Mesothelial cell of epicardium (in vitro differentiated cells): ENCODE measurements around the gene MRPL2. TPM values are rescaled to one million over a fixed set of nuclear protein-coding genes. Genes with fewer than 3 reads are reported as not detected.
A peak's percentile ranks its signal among the peaks of the same experiment; 100 is the strongest.

Experiments used
- DNase-seq, 2 experiments: peaks; one replicate each; pipeline ENCODE4 v3.0.0; 2021; ENCODE audit warnings: low spot score in 2 of 2; ENCODE audit not compliant: unreplicated experiment in 2 of 2
- H3K27ac Mint-ChIP-seq: 2 replicates; pipeline ENCODE4 v1.8.0; 2021; ENCODE audit warnings: mixed read lengths
- H3K27me3 Mint-ChIP-seq: 2 replicates; pipeline ENCODE4 v1.8.0; 2021; ENCODE audit warnings: low read depth, mixed read lengths
- H3K36me3 Mint-ChIP-seq: 2 replicates; pipeline ENCODE4 v1.8.0; 2021; ENCODE audit warnings: mixed read lengths
- H3K4me1 Mint-ChIP-seq: 2 replicates; pipeline ENCODE4 v1.8.0; 2021; ENCODE audit warnings: mixed read lengths
- H3K4me3 Mint-ChIP-seq: 2 replicates; pipeline ENCODE4 v1.8.0; 2021; ENCODE audit warnings: mild to moderate bottlenecking, moderate library complexity, mixed read lengths
- H3K9me3 Mint-ChIP-seq: 2 replicates; pipeline ENCODE4 v1.8.0; 2021; ENCODE audit warnings: mixed read lengths
- total RNA-seq: library from RNA; stranded (reverse); gene quantifications from 3 replicates; pipeline ENCODE4 v1.2.1, GENCODE V29; 2021
- TF ChIP-seq, protein P1 (sequence below): fragments of 200-600 bp; sonication (generic); IDR thresholded peaks from one replicate; pipeline ENCODE4 v1.5.0; 2021; ENCODE audit warnings: antibody characterized with exemption; ENCODE audit not compliant: unreplicated experiment

Gene MRPL2
- total RNA-seq, 1 donor from 2014 or later = 54.9 TPM

DNA sequence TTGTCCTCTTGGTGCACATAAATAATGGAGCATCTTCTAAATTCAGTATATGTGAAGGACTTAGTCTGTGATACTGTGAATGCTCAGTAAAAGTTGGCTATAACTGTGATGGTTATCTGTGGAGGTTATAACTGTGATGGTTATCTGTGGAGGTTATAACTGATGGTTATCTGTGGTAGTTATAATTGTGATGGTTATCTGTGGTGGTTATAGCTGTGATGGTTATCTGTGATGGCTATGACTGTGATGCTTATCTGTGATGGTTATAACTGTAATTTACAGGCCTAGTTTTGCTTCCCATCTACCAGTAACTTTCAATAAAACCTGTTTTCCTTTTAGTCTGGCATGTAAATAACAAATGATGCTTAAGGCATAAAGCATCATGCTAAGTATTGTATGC is 33.4 kb upstream of the MRPL2 start:
- no peaks in the 10 kb centered on the region for H3K9me3 Mint-ChIP-seq
- H3K4me3 Mint-ChIP-seq = no peak overlapping the region
- peak overlapping the region; percentile 70 for H3K27ac Mint-ChIP-seq
- no peaks in the 10 kb centered on the region for H3K27me3 Mint-ChIP-seq
- DNase-seq = no peak
- H3K4me1 Mint-ChIP-seq = peaks cover 77% of the 10 kb centered on the region
- H3K36me3 Mint-ChIP-seq = peaks cover 2% of the 10 kb centered on the region
- TF ChIP-seq, protein P1, sequence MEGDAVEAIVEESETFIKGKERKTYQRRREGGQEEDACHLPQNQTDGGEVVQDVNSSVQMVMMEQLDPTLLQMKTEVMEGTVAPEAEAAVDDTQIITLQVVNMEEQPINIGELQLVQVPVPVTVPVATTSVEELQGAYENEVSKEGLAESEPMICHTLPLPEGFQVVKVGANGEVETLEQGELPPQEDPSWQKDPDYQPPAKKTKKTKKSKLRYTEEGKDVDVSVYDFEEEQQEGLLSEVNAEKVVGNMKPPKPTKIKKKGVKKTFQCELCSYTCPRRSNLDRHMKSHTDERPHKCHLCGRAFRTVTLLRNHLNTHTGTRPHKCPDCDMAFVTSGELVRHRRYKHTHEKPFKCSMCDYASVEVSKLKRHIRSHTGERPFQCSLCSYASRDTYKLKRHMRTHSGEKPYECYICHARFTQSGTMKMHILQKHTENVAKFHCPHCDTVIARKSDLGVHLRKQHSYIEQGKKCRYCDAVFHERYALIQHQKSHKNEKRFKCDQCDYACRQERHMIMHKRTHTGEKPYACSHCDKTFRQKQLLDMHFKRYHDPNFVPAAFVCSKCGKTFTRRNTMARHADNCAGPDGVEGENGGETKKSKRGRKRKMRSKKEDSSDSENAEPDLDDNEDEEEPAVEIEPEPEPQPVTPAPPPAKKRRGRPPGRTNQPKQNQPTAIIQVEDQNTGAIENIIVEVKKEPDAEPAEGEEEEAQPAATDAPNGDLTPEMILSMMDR = no peak

- no peaks in the 10 kb centered on the region for H3K9me3 Mint-ChIP-seq
- H3K36me3 Mint-ChIP-seq = peaks cover 2% of the 10 kb centered on the region
- no peak overlapping the region for H3K4me3 Mint-ChIP-seq
- TF ChIP-seq, protein P1 = no peak
- peaks cover 66% of the 10 kb centered on the region for H3K4me1 Mint-ChIP-seq
- peak overlapping the region; percentile 98 for H3K27ac Mint-ChIP-seq
- no peak for DNase-seq
- H3K27me3 Mint-ChIP-seq = no peaks in the 10 kb centered on the region
Observed at GRCh38 chr6:43091436-43091991, 32.3 kb upstream of the MRPL2 start.

DNA sequence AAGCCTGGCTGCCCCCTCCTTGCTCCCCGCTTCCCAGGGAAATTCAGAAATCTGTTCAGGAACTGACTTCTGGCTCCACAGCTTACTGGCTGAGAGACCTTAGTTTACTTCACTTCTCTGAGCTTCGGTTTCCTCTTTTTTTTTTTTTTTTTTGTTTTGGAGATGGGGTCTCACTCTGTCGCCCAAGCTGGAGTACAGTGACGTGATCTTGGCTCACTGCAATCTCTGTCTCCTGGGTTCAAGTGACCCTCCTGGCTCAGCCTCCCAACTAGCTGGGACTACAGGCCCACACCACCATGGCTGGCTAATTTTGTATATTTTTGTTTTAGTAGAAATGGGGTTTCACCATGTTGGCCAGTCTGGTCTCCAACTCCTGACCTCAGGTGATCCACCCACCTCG is 31.8 kb upstream of the MRPL2 start:
- Mint-ChIP-seq H3K36me3 (peaks cover 2% of the 10 kb centered on the region), H3K4me3 (no peak overlapping the region), H3K27ac (peak overlapping the region; percentile 98), H3K27me3 (no peaks in the 10 kb centered on the region), H3K9me3 (no peaks in the 10 kb centered on the region), H3K4me1 (peaks cover 61% of the 10 kb centered on the region)
- TF ChIP-seq, protein P1 = no peak
- no peak for DNase-seq

DNA sequence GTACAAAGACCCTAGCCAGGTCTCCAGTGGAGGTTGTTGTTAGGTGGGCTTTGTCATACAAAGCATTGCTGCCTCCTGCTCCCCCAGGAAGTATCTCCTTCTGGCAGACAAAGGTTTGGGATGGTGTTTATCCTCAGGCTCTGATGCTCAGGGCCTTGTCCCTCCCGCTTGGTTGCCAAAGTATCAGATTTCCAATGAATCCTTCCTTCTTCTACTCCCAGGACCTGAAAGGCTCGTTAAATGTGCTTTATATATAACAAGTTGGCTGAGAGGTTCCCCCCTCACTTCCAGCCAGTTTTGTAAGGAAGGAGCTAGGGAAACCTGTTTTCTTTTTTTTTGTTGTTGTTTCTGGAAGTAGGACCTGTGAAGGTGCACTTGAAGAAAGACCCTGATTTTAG is 31.3 kb upstream of the MRPL2 start:
- Mint-ChIP-seq H3K27ac (peak overlapping the region; percentile 98), H3K36me3 (peaks cover 2% of the 10 kb centered on the region)

DNA sequence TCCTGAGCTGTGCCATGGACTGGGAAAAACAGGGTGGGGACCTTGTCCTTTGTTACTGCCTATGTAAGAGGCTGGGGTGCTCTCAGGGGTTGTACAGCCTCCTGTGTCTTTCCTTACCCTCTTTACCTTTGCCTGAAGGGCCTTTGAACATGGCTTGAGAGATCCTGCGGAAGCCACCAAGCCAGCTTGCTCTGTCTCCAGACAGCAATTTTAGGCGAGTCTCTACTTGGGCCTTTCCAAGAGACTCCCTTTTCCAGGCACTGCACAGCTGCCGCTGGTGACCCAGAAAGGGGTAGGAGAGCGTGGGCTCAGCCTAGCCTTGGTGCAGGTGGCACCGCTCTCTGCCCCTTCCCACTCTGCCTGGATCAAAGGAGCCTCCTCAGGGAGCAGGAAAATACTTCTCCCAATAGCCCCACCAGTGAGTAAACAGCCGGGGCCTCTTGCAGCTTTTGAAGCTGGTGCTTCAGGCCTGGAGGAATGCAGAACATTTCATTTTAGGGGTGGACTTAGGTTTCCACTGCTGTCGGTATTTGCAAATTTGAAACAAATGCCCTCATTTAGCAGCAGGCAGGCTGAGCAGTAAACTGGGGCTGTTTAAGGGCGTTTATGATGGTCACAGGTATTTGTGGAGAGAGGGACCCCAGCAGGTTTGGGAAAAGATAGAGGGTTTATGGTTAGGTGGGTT is 30.8 kb upstream of the MRPL2 start:
- DNase-seq = no peak
- H3K27ac Mint-ChIP-seq = peak overlapping the region; percentile 98
- H3K27me3 Mint-ChIP-seq = no peaks in the 10 kb centered on the region
- H3K9me3 Mint-ChIP-seq = no peaks in the 10 kb centered on the region
- peaks cover 2% of the 10 kb centered on the region for H3K36me3 Mint-ChIP-seq
- TF ChIP-seq, protein P1 = no peak
- peaks cover 53% of the 10 kb centered on the region for H3K4me1 Mint-ChIP-seq
- H3K4me3 Mint-ChIP-seq = peak overlapping the region; percentile 30

More for the DNA sequence above, 31.3 kb upstream of the MRPL2 start:
- Mint-ChIP-seq H3K27me3 (no peaks in the 10 kb centered on the region), H3K4me1 (peaks cover 57% of the 10 kb centered on the region), H3K9me3 (no peaks in the 10 kb centered on the region), H3K4me3 (peak overlapping the region; percentile 30)
- DNase-seq = no peak
- TF ChIP-seq, protein P1 = no peak
